ENCODE data around the gene ADAMTS17. TPM values are rescaled to one million over a fixed set of nuclear protein-coding genes. Genes with fewer than 3 reads are reported as not detected.

The ADAMTS17 gene
- total RNA-seq, 1 experiment from 2014 or later, result 3.2 TPM

DNA sequence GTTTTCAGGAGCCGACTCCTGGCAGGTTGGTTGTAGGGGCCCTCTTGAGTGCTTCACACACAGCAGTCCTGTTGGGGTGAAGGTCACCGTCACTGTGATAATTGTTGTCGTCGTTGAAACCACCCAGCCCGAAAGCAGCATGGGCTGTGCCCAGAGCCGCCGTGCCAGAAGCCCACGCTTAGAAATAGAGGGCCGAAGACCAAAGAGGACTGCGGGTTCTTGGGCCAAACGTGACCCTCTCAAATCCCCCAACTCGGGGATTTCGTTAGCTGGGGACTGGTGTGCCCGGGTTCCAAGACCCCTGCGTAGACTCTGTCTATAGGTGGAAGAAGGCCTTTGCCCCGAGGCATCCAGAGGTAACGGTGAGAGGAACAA lies 7.5 kb upstream of the ADAMTS17 start:
- peaks cover 12% of the 10 kb centered on the region; the same call in 1 of the 2 replicates for H3F3A ChIP-seq (ENCODE audit: insufficient read depth, low read depth)
- no peaks in the 10 kb centered on the region for H3K79me2 ChIP-seq (ENCODE audit: low read depth)
- intact Hi-C loops (cut with micrococcal nuclease; ENCODE audit: unreplicated experiment), result no loop called here
- no peak for DNase-seq
- peaks cover under 1% of the 10 kb centered on the region; the same call in 1 of the 2 replicates for H3K27me3 ChIP-seq (ENCODE audit: insufficient read depth, low read depth)
- ChIA-PET CTCF (interaction anchor here (1.0 to 1.7 kb wide), 2 partner anchors 236 to 253 kb away, joined by 3 to 15 read pairs; partner anchors contain the start of genes ASB7 and LINS1), POLR2A (ENCODE audit: unreplicated experiment) (no interaction called here)
- H4K20me1 ChIP-seq (ENCODE audit: insufficient read depth), result no peaks in the 10 kb centered on the region
- H3K9me2 ChIP-seq (ENCODE audit: insufficient read depth), result no peaks in the 10 kb centered on the region
- peak overlapping the region; percentile 63; the same call in 1 of the 2 replicates for H3K4me3 ChIP-seq
- no peaks in the 10 kb centered on the region for H3K36me3 ChIP-seq (ENCODE audit: low read depth)
- peak overlapping the region; percentile 84 for H3K4me2 ChIP-seq
- no TSS peak for BruUV-seq (replicated peaks)
- no peak overlapping the region for H3K27ac ChIP-seq
- no peak for TF ChIP-seq CTCF (conservative IDR thresholded peaks at IDR 0.05)
- TF ChIP-seq EZH2 (IDR thresholded peaks at IDR 0.05; ENCODE audit: low read depth), result no peak
- 0 out of 2 replicates have a peak, but pooled peaks cover 12% of the 10 kb centered on the region for H3K4me1 ChIP-seq (replicated peaks; ENCODE audit: insufficient read depth)
- H2AFZ ChIP-seq, result no peak overlapping the region
- H3K9me3 ChIP-seq (ENCODE audit: insufficient read depth, low read depth), result no peaks in the 10 kb centered on the region

DNA sequence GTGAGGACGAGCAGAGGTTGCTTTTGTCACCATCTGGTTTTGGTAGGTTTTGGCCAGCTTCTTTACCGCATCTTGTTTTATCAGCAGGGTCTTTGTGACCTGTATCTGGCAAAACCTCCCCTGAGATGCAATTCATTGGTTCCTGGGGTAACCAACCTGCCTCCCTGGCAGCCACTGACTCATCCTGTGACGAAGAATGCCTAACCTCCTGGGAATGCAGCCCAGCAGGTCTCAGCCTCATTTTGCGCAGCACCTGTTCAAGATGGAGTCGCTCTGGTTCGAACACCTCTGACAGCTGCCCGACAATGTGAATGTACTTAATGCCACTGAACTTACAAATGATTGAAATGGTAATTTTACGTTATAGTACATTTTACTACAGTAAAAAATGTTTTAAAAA lies 6.8 kb upstream of the ADAMTS17 start:
- POLR2A ChIA-PET (ENCODE audit: unreplicated experiment), result interaction anchor here (0.6 kb wide), 1 partner anchor 107 kb away, joined by 3 read pairs; no protein-coding TSS in a partner anchor

GRCh38 chr15:100346866-100347512 lies 5.2 kb upstream of the ADAMTS17 start:
- CTCF ChIA-PET, result no interaction called here
- Histone ChIP-seq H3F3A (ENCODE audit: insufficient read depth, low read depth) (peaks cover 12% of the 10 kb centered on the region; the same call in 1 of the 2 replicates), H3K27me3 (ENCODE audit: insufficient read depth, low read depth) (no peaks in the 10 kb centered on the region), H3K79me2 (ENCODE audit: low read depth) (no peaks in the 10 kb centered on the region), H3K27ac (no peak overlapping the region), H3K36me3 (ENCODE audit: low read depth) (no peaks in the 10 kb centered on the region), H3K9me3 (ENCODE audit: insufficient read depth, low read depth) (no peaks in the 10 kb centered on the region), H3K9me2 (ENCODE audit: insufficient read depth) (no peaks in the 10 kb centered on the region), H3K4me2 (no peak overlapping the region), H3K4me1 (replicated peaks; ENCODE audit: insufficient read depth) (0 out of 2 replicates have a peak, but pooled peaks cover 16% of the 10 kb centered on the region), H2AFZ (no peak overlapping the region), H4K20me1 (ENCODE audit: insufficient read depth) (no peaks in the 10 kb centered on the region), H3K4me3 (no peak overlapping the region)
- DNase-seq, result no peak
- TF ChIP-seq CTCF (conservative IDR thresholded peaks at IDR 0.05), result no peak
- TF ChIP-seq EZH2 (IDR thresholded peaks at IDR 0.05; ENCODE audit: low read depth), result no peak
- POLR2A ChIA-PET (ENCODE audit: unreplicated experiment), result no interaction called here
- no TSS peak for BruUV-seq (replicated peaks)
- intact Hi-C loops (cut with micrococcal nuclease; ENCODE audit: unreplicated experiment), result no loop called here

More for the DNA sequence above, 6.8 kb upstream of the ADAMTS17 start:
- H3K27ac ChIP-seq, result no peak overlapping the region
- H3K9me2 ChIP-seq (ENCODE audit: insufficient read depth), result no peaks in the 10 kb centered on the region
- intact Hi-C loops (cut with micrococcal nuclease; ENCODE audit: unreplicated experiment), result no loop called here
- peak; percentile 36 to 66 for DNase-seq
- H3K79me2 ChIP-seq (ENCODE audit: low read depth), result no peaks in the 10 kb centered on the region
- H3K36me3 ChIP-seq (ENCODE audit: low read depth), result no peaks in the 10 kb centered on the region
- no peaks in the 10 kb centered on the region for H3K9me3 ChIP-seq (ENCODE audit: insufficient read depth, low read depth)
- peaks cover 12% of the 10 kb centered on the region; the same call in 1 of the 2 replicates for H3F3A ChIP-seq (ENCODE audit: insufficient read depth, low read depth)
- no peak overlapping the region for H3K4me3 ChIP-seq
- no peak overlapping the region for H2AFZ ChIP-seq
- no peak overlapping the region for H3K4me2 ChIP-seq
- H3K4me1 ChIP-seq (replicated peaks; ENCODE audit: insufficient read depth), result 0 out of 2 replicates have a peak, but pooled peaks cover 12% of the 10 kb centered on the region
- H3K27me3 ChIP-seq (ENCODE audit: insufficient read depth, low read depth), result no peaks in the 10 kb centered on the region
- CTCF ChIA-PET, result interaction anchor here (1.7 kb wide), 1 partner anchor 235 kb away, joined by 15 read pairs; no protein-coding TSS in a partner anchor
- TF ChIP-seq CTCF (conservative IDR thresholded peaks at IDR 0.05), result no peak
- no peak for TF ChIP-seq EZH2 (IDR thresholded peaks at IDR 0.05; ENCODE audit: low read depth)
- BruUV-seq (replicated peaks), result no TSS peak
- no peaks in the 10 kb centered on the region for H4K20me1 ChIP-seq (ENCODE audit: insufficient read depth)
